CD4-positive, alpha-beta T cell treated with Interleukin-6 at 100 ng/mL for 8 hours (primary cell): Measurements from ENCODE around the gene TENT4A.

Experiments
- DNase-seq: peaks from one replicate; pipeline ENCODE4 v3.0.0-alpha.2; 2020; ENCODE audit warnings: mixed read lengths, low spot score

TENT4A gene

GRCh38 chr5:6805841-6806240, 92.6 kb downstream of the TENT4A start:
- DNase-seq: no peak
